ENCODE results near the gene NEK5.

GRCh38 chr13:52027832-52028231 lies 101.0 kb downstream of the NEK5 start:
- TF ChIP-seq CTCF (conservative IDR thresholded peaks at IDR 0.05) (no peak), ZFX (IDR thresholded peaks at IDR 0.05) (no peak)

Measured in C4-2B (cell line).